HCT116 (cell line): ENCODE measurements around the gene LRRK1. TPM values are rescaled to one million over a fixed set of nuclear protein-coding genes. Genes with fewer than 3 reads are reported as not detected.

Source experiments
- ATAC-seq: fragments of 200-7000 bp; cut with Tn5 transposase; 2 replicates; pipeline ENCODE4 v1.9.1; 2020; ENCODE audit warnings: mild to moderate bottlenecking, moderate library complexity
- BruUV-seq: library from RNA; stranded (reverse); fragments of 400-500 nt; replicated peaks from 2 replicates; lab custom pipeline; 2021; lab: Mats Ljungman, UMichigan
- CTCF ChIA-PET: fragments of 300-600 bp; sonication (Branson Sonifier 250); formaldehyde crosslinking; loops from one replicate; lab custom pipeline; 2021; ENCODE audit warnings: antibody characterized with exemption; lab: Charles Lee
- POLR2A ChIA-PET: fragments of 300-600, 350-600 bp; sonication (Branson Sonifier 250); formaldehyde crosslinking; loops from one replicate; lab custom pipeline; 2021; ENCODE audit warnings: antibody characterized with exemption; lab: Charles Lee
- RAD21 ChIA-PET, 2 experiments: fragments of 300-600 bp; sonication (Branson Sonifier 250); formaldehyde crosslinking; loops; one replicate each; lab custom pipeline; 2023; ENCODE audit warnings: low total read pairs in 2 of 2; ENCODE audit not compliant: uncharacterized antibody in 2 of 2, unreplicated experiment in 2 of 2, low non-redundant PET in 1 of 2; lab: Charles Lee
- DNase-seq: peaks from one replicate; pipeline ENCODE4 v3.0.0-alpha.2; 2010; ENCODE audit warnings: low read depth, low spot score
- H2AFZ ChIP-seq: fragments of 200-600 bp; shearing (Covaris generic), sonication (generic); 2 replicates; pipeline ENCODE4 v1.6.1; 2017; ENCODE audit warnings: low read depth, mixed run types, mixed read lengths, antibody characterized with exemption, low read length; ENCODE audit not compliant: poor library complexity, severe bottlenecking
- H3K27ac ChIP-seq: 2 replicates; pipeline ENCODE4 v1.5.1; 2012; ENCODE audit warnings: low read depth, low read length
- H3K27me3 ChIP-seq: fragments of 200-600 bp; sonication (generic); 2 replicates; pipeline ENCODE4 v1.6.1; 2016; ENCODE audit warnings: mixed run types, low read length, mixed read lengths; ENCODE audit not compliant: insufficient read depth
- H3K36me3 ChIP-seq, 2 experiments: fragments of 200-500 bp in 1 of 2; fragments of 200-600 bp in 1 of 2; sonication (Bioruptor generic) in 1 of 2; sonication (generic) in 1 of 2; 2 replicates each; pipeline versions ENCODE4 v1.5.1 to v1.6.1; 2014 to 2016; ENCODE audit warnings: low read length in 2 of 2, inconsistent platforms in 1 of 2, mixed read lengths in 1 of 2, mixed run types in 1 of 2; ENCODE audit not compliant: insufficient read depth in 2 of 2, control insufficient read depth in 1 of 2
- H3K4me1 ChIP-seq, 2 experiments: fragments of 200-600 bp in 1 of 2; sonication (generic) in 1 of 2; 2 replicates each; pipeline versions ENCODE4 v1.5.1 to v1.6.1; 2012 to 2017; ENCODE audit warnings: low read length in 2 of 2, inconsistent platforms in 1 of 2, mild to moderate bottlenecking in 1 of 2, mixed read lengths in 1 of 2, mixed run types in 1 of 2, moderate library complexity in 1 of 2; ENCODE audit not compliant: insufficient read depth in 2 of 2, control insufficient read depth in 1 of 2
- H3K4me2 ChIP-seq: fragments of 200-600 bp; sonication (generic); 2 replicates; pipeline ENCODE4 v1.6.1; 2017; ENCODE audit warnings: mixed run types, low read length, mixed read lengths
- H3K4me3 ChIP-seq, 2 experiments: fragments of 200-600 bp in 1 of 2; sonication (generic) in 1 of 2; replicated peaks in 1 of 2; 2 replicates each; pipeline ENCODE4 v1.5.1; 2011 to 2016; ENCODE audit warnings: low read length in 2 of 2, control low read depth in 1 of 2, low read depth in 1 of 2, mild to moderate bottlenecking in 1 of 2, mixed read lengths in 1 of 2, mixed run types in 1 of 2
- H3K79me2 ChIP-seq: fragments of 200-600 bp; sonication (generic); 2 replicates; pipeline ENCODE4 v1.6.1; 2017; ENCODE audit warnings: mild to moderate bottlenecking, mixed run types, low read length, moderate library complexity, mixed read lengths; ENCODE audit not compliant: insufficient read depth
- H3K9ac ChIP-seq: fragments of 200-600 bp; sonication (generic); 2 replicates; pipeline ENCODE4 v1.6.1; 2016; ENCODE audit warnings: low read length, mixed read lengths
- H3K9me2 ChIP-seq: fragments of 200-600 bp; sonication (generic), shearing (Covaris generic); 2 replicates; pipeline ENCODE4 v1.6.1; 2017; ENCODE audit warnings: mixed run types, mild to moderate bottlenecking, moderate library complexity; ENCODE audit not compliant: insufficient read depth
- H3K9me3 ChIP-seq, 2 experiments: fragments of 200-500 bp in 1 of 2; fragments of 200-600 bp in 1 of 2; sonication (Bioruptor generic) in 1 of 2; sonication (generic) in 1 of 2; 2 replicates each; pipeline ENCODE4 v1.6.1; 2014 to 2017; ENCODE audit warnings: low read length in 2 of 2, mixed read lengths in 2 of 2, inconsistent platforms in 1 of 2, low read depth in 1 of 2, mild to moderate bottlenecking in 1 of 2, mixed run types in 1 of 2, moderate library complexity in 1 of 2; ENCODE audit not compliant: control insufficient read depth in 1 of 2, insufficient read depth in 1 of 2
- H4K20me1 ChIP-seq: fragments of 200-600 bp; sonication (generic), shearing (Covaris generic); 2 replicates; pipeline ENCODE4 v1.6.1; 2017; ENCODE audit warnings: mixed run types, mild to moderate bottlenecking, moderate library complexity; ENCODE audit not compliant: insufficient read depth
- EZH2 ChIP-seq: fragments of 200-600 bp; sonication (generic); IDR thresholded peaks from 2 replicates; pipeline ENCODE4 v1.6.1; 2017; ENCODE audit warnings: antibody characterized with exemption, mixed run types
- EZH2phosphoT487 ChIP-seq: fragments of 200-600 bp; IDR thresholded peaks from 2 replicates; pipeline ENCODE4 v1.6.1; 2018; ENCODE audit warnings: antibody characterized with exemption, borderline replicate concordance
- RAD21 ChIP-seq: IDR thresholded peaks from 2 replicates; pipeline ENCODE4 v1.6.1; 2012; ENCODE audit warnings: low read depth, mild to moderate bottlenecking
- SRF ChIP-seq: IDR thresholded peaks from 2 replicates; pipeline ENCODE4 v1.6.1; 2012; ENCODE audit warnings: low read depth
- intact Hi-C: fragments of 100-400 bp; cut with micrococcal nuclease; formaldehyde crosslinking; loops from 2 replicates; pipeline ENCODE4 v1.10.0; 2022
- total RNA-seq: library from RNA; stranded (reverse); gene quantifications from one replicate; pipeline ENCODE4 v1.2.1, GENCODE V29; 2021; ENCODE audit not compliant: unreplicated experiment
- TF ChIP-seq, protein P1 (sequence below), 3 experiments: fragments of 200-600 bp in 1 of 3; sonication (generic) in 1 of 3; IDR thresholded peaks in 2 of 3; conservative IDR thresholded peaks in 1 of 3; 2 replicates each; pipeline ENCODE4 v1.5.1; 2012 to 2017; ENCODE audit warnings: low read depth in 2 of 3, low read length in 2 of 3, antibody characterized with exemption in 1 of 3, borderline replicate concordance in 1 of 3, control low read depth in 1 of 3, mild to moderate bottlenecking in 1 of 3, mixed read lengths in 1 of 3, mixed run types in 1 of 3, moderate library complexity in 1 of 3; ENCODE audit not compliant: insufficient read depth in 1 of 3
- TF ChIP-seq, protein P2 (sequence below): IDR thresholded peaks from 2 replicates; pipeline ENCODE4 v1.6.1; 2012; ENCODE audit warnings: low read depth

The LRRK1 gene
- total RNA-seq, 1 experiment from 2014 or later: 21.6 TPM

DNA sequence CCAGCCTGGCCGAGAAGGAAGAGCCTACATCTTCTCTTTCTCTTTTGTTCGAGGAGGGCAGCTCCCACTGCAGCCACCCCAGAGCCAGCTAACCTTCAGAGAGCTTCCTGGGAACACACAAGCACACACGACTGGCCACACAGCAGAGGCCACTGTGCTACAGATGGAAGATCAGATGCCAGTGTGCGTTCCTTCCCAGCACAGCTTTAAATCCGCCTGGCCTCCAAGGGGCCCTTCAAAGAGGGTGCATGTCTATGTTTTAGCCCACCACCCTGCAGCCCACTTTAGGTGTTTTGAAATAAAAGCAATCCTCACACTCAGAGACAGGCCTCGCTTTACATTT is 27.2 kb upstream of the LRRK1 start:
- Histone ChIP-seq H3K9me3 (no peaks in the 10 kb centered on the region), H3K4me2 (no peak overlapping the region), H3K4me3 (no peak overlapping the region), H3K4me1 (no peaks in the 10 kb centered on the region), H3K27ac (no peak overlapping the region), H3K9me2 (no peaks in the 10 kb centered on the region), H4K20me1 (peaks cover 20% of the 10 kb centered on the region; the same call in 1 of the 2 replicates), H3K79me2 (peaks cover 88% of the 10 kb centered on the region), H3K36me3 (peaks cover 31 to 93% of the 10 kb centered on the region in 2 experiments), H2AFZ (no peak overlapping the region), H3K27me3 (no peaks in the 10 kb centered on the region), H3K9ac (no peak overlapping the region)
- ChIA-PET CTCF (interaction anchor here (1.1 kb wide), 1 partner anchor 9 kb away, joined by 3 read pairs; no protein-coding TSS in a partner anchor), RAD21 (no interaction called here), POLR2A (no interaction called here)
- DNase-seq (no peak), ATAC-seq (no peak)
- TF ChIP-seq RAD21 (no peak), EZH2 (no peak), EZH2phosphoT487 (no peak)
- TF ChIP-seq, protein P1, sequence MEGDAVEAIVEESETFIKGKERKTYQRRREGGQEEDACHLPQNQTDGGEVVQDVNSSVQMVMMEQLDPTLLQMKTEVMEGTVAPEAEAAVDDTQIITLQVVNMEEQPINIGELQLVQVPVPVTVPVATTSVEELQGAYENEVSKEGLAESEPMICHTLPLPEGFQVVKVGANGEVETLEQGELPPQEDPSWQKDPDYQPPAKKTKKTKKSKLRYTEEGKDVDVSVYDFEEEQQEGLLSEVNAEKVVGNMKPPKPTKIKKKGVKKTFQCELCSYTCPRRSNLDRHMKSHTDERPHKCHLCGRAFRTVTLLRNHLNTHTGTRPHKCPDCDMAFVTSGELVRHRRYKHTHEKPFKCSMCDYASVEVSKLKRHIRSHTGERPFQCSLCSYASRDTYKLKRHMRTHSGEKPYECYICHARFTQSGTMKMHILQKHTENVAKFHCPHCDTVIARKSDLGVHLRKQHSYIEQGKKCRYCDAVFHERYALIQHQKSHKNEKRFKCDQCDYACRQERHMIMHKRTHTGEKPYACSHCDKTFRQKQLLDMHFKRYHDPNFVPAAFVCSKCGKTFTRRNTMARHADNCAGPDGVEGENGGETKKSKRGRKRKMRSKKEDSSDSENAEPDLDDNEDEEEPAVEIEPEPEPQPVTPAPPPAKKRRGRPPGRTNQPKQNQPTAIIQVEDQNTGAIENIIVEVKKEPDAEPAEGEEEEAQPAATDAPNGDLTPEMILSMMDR (IDR thresholded peaks at IDR 0.05 in 2 of 3, conservative IDR thresholded peaks at IDR 0.05 in 1 of 3; ENCODE audit: borderline replicate concordance in 1 of 3, insufficient read depth in 1 of 3, low read depth in 2 of 3, low read length in 2 of 3): no peak
- intact Hi-C loops: no loop called here
- BruUV-seq: no TSS peak

DNA sequence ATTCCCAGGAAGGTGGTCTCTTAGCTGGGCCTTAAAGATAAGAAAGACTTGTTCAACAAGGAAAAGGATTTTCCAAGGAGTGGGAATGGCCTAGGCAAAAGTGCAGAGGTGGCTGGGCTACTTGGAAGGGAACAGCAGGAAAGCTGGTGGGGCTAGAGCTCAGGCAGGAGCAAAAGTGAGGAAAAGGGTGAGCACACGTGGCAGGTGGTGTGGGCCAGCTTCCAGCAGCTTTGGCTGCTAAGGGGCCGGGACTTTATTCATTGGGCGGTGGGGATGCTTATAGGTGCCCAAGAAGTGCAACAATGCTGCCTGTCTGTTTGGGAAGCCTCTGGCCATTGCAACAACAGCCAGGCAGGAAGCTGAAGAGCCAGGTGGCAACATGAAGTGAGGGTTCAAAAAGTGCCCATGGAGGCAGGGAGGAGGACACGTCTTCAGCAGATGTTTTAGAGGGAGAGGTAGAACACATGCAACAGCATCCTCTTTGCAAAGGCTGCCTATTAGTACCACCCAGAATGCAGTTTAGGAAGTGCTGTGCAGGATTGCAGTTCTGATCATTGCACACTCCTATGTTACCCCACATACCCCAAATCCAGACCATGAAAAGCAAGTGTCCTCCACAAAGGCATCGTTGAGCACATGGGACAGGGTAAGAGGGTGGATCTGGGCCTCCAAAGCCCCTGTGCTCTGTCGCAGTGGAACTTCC is 25.7 kb upstream of the LRRK1 start:
- Histone ChIP-seq H2AFZ (no peak overlapping the region), H3K27me3 (no peaks in the 10 kb centered on the region), H3K79me2 (peaks cover 84% of the 10 kb centered on the region), H3K27ac (no peak overlapping the region), H3K9me3 (no peaks in the 10 kb centered on the region), H3K4me3 (no peak overlapping the region), H3K9me2 (no peaks in the 10 kb centered on the region), H3K4me1 (no peaks in the 10 kb centered on the region), H3K36me3 (peaks cover 33 to 96% of the 10 kb centered on the region in 2 experiments), H3K9ac (no peak overlapping the region), H4K20me1 (peaks cover 20% of the 10 kb centered on the region; the same call in 1 of the 2 replicates), H3K4me2 (no peak overlapping the region)
- TF ChIP-seq, protein P2, sequence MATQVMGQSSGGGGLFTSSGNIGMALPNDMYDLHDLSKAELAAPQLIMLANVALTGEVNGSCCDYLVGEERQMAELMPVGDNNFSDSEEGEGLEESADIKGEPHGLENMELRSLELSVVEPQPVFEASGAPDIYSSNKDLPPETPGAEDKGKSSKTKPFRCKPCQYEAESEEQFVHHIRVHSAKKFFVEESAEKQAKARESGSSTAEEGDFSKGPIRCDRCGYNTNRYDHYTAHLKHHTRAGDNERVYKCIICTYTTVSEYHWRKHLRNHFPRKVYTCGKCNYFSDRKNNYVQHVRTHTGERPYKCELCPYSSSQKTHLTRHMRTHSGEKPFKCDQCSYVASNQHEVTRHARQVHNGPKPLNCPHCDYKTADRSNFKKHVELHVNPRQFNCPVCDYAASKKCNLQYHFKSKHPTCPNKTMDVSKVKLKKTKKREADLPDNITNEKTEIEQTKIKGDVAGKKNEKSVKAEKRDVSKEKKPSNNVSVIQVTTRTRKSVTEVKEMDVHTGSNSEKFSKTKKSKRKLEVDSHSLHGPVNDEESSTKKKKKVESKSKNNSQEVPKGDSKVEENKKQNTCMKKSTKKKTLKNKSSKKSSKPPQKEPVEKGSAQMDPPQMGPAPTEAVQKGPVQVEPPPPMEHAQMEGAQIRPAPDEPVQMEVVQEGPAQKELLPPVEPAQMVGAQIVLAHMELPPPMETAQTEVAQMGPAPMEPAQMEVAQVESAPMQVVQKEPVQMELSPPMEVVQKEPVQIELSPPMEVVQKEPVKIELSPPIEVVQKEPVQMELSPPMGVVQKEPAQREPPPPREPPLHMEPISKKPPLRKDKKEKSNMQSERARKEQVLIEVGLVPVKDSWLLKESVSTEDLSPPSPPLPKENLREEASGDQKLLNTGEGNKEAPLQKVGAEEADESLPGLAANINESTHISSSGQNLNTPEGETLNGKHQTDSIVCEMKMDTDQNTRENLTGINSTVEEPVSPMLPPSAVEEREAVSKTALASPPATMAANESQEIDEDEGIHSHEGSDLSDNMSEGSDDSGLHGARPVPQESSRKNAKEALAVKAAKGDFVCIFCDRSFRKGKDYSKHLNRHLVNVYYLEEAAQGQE: no peak
- no peak for TF ChIP-seq SRF
- DNase-seq (no peak), ATAC-seq (no peak)
- POLR2A ChIA-PET: no interaction called here
- CTCF ChIA-PET: interaction anchor here (0.9 kb wide), 1 partner anchor 20 kb away, joined by 4 read pairs; no protein-coding TSS in a partner anchor
- RAD21 ChIA-PET: no interaction called here
- BruUV-seq: no TSS peak
- intact Hi-C loops: no loop called here
